Neural crest cell (in vitro differentiated cells): ENCODE measurements around the gene LGI1. TPM values are rescaled to one million over a fixed set of nuclear protein-coding genes. Genes with fewer than 3 reads are reported as not detected.

Experiments used
- DNase-seq: peaks from one replicate; pipeline ENCODE4 v3.0.0; 2021; ENCODE audit warnings: low read depth, mixed read lengths, low spot score
- H3K27ac Mint-ChIP-seq: one replicate; pipeline ENCODE4 v1.8.0; 2021; ENCODE audit warnings: mild to moderate bottlenecking, mixed read lengths; ENCODE audit not compliant: unreplicated experiment
- H3K27me3 Mint-ChIP-seq: 2 replicates; pipeline ENCODE4 v1.8.0; 2021; ENCODE audit warnings: low read depth, mild to moderate bottlenecking, mixed read lengths
- H3K36me3 Mint-ChIP-seq: 2 replicates; pipeline ENCODE4 v1.8.0; 2021; ENCODE audit warnings: low read depth, mild to moderate bottlenecking, mixed read lengths
- H3K4me1 Mint-ChIP-seq: 2 replicates; pipeline ENCODE4 v1.8.0; 2021; ENCODE audit warnings: mixed read lengths
- H3K4me3 Mint-ChIP-seq: one replicate; pipeline ENCODE4 v1.8.0; 2021; ENCODE audit warnings: mild to moderate bottlenecking, mixed read lengths
- H3K9me3 Mint-ChIP-seq: 2 replicates; pipeline ENCODE4 v1.8.0; 2021; ENCODE audit warnings: mixed read lengths
- total RNA-seq: library from RNA; stranded (reverse); gene quantifications from 2 replicates; pipeline ENCODE4 v1.2.1, GENCODE V29; 2021
- TF ChIP-seq, protein P1 (sequence below): fragments of 200-600 bp; sonication (generic); conservative IDR thresholded peaks from 2 replicates; pipeline ENCODE4 v1.5.0; 2021; ENCODE audit warnings: antibody characterized with exemption, mild to moderate bottlenecking

LGI1 gene
- total RNA-seq, 1 donor from 2014 or later = 22.6 TPM

GRCh38 chr10:93784059-93784458, 26.3 kb downstream of the LGI1 start:
- no peak for DNase-seq
- no peaks in the 10 kb centered on the region for H3K9me3 Mint-ChIP-seq

GRCh38 chr10:93788413-93789208, 30.9 kb downstream of the LGI1 start:
- peaks cover 6% of the 10 kb centered on the region for H3K36me3 Mint-ChIP-seq
- H3K4me1 Mint-ChIP-seq = peaks cover 48% of the 10 kb centered on the region
- H3K9me3 Mint-ChIP-seq = peaks cover 3% of the 10 kb centered on the region
- peak overlapping the region; percentile 38 for H3K4me3 Mint-ChIP-seq
- peak overlapping the region; percentile 32 for H3K27ac Mint-ChIP-seq
- no peak for DNase-seq
- no peaks in the 10 kb centered on the region for H3K27me3 Mint-ChIP-seq
- TF ChIP-seq, protein P1, sequence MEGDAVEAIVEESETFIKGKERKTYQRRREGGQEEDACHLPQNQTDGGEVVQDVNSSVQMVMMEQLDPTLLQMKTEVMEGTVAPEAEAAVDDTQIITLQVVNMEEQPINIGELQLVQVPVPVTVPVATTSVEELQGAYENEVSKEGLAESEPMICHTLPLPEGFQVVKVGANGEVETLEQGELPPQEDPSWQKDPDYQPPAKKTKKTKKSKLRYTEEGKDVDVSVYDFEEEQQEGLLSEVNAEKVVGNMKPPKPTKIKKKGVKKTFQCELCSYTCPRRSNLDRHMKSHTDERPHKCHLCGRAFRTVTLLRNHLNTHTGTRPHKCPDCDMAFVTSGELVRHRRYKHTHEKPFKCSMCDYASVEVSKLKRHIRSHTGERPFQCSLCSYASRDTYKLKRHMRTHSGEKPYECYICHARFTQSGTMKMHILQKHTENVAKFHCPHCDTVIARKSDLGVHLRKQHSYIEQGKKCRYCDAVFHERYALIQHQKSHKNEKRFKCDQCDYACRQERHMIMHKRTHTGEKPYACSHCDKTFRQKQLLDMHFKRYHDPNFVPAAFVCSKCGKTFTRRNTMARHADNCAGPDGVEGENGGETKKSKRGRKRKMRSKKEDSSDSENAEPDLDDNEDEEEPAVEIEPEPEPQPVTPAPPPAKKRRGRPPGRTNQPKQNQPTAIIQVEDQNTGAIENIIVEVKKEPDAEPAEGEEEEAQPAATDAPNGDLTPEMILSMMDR = no peak

More at GRCh38 chr10:93784059-93784458, 26.3 kb downstream of the LGI1 start:
- no peaks in the 10 kb centered on the region for H3K36me3 Mint-ChIP-seq
- H3K4me3 Mint-ChIP-seq = no peak overlapping the region
- no peaks in the 10 kb centered on the region for H3K27me3 Mint-ChIP-seq
- H3K27ac Mint-ChIP-seq = no peak overlapping the region
- TF ChIP-seq, protein P1 = no peak
- H3K4me1 Mint-ChIP-seq = peaks cover 11% of the 10 kb centered on the region

- peaks cover 10% of the 10 kb centered on the region for H3K36me3 Mint-ChIP-seq
- H3K27ac Mint-ChIP-seq = peak overlapping the region; percentile 90
- H3K9me3 Mint-ChIP-seq = peaks cover 6% of the 10 kb centered on the region
- H3K4me1 Mint-ChIP-seq = peaks cover 48% of the 10 kb centered on the region
- H3K27me3 Mint-ChIP-seq = no peaks in the 10 kb centered on the region
- DNase-seq = no peak
- TF ChIP-seq, protein P1 = no peak
- H3K4me3 Mint-ChIP-seq = peak overlapping the region; percentile 45
Measured at GRCh38 chr10:93790439-93790838, 32.7 kb downstream of the LGI1 start.

DNA sequence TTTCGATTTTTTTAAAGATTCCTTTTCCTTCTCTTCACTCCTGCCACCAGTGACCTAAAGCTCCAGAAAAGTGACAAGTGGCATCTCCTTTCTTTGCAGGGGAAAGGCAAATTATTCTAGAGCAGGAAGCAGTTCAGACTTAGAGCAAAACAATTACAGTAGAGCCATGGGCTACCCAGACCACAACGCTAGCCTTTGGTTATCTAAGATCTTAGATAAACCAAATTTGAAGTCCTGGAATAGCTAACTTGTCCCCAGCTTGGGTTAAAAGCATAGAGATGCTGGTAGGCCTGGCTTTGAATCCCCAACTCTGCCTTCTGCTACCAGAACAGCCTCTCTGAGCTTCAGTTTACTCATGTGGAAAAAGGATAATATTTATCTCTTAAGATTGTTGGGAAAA, 38.4 kb downstream of the LGI1 start:
- H3K9me3 Mint-ChIP-seq = peaks cover 6% of the 10 kb centered on the region
- peaks cover 14% of the 10 kb centered on the region for H3K36me3 Mint-ChIP-seq
- peaks cover 24% of the 10 kb centered on the region for H3K4me1 Mint-ChIP-seq
- H3K27me3 Mint-ChIP-seq = no peaks in the 10 kb centered on the region
- DNase-seq = no peak
- TF ChIP-seq, protein P1 = no peak
- H3K27ac Mint-ChIP-seq = no peak overlapping the region
- no peak overlapping the region for H3K4me3 Mint-ChIP-seq

GRCh38 chr10:93797825-93798224, 40.1 kb downstream of the LGI1 start:
- H3K4me1 Mint-ChIP-seq = peaks cover 12% of the 10 kb centered on the region
- TF ChIP-seq, protein P1 = no peak
- H3K27ac Mint-ChIP-seq = no peak overlapping the region
- no peak overlapping the region for H3K4me3 Mint-ChIP-seq
- H3K9me3 Mint-ChIP-seq = peaks cover 6% of the 10 kb centered on the region
- no peak for DNase-seq
- H3K36me3 Mint-ChIP-seq = peaks cover 13% of the 10 kb centered on the region
- H3K27me3 Mint-ChIP-seq = peaks cover 3% of the 10 kb centered on the region
